HCT116 (cell line): ENCODE measurements around the gene NPAP1. TPM values are rescaled to one million over a fixed set of nuclear protein-coding genes. Genes with fewer than 3 reads are reported as not detected.

Experiments used
- ATAC-seq: fragments of 200-7000 bp; cut with Tn5 transposase; 2 replicates; pipeline ENCODE4 v1.9.1; 2020; ENCODE audit warnings: mild to moderate bottlenecking, moderate library complexity
- BruUV-seq: library from RNA; stranded (reverse); fragments of 400-500 nt; replicated peaks from 2 replicates; lab custom pipeline; 2021; lab: Mats Ljungman, UMichigan
- CTCF ChIA-PET: fragments of 300-600 bp; sonication (Branson Sonifier 250); formaldehyde crosslinking; loops from one replicate; lab custom pipeline; 2021; ENCODE audit warnings: antibody characterized with exemption; lab: Charles Lee
- POLR2A ChIA-PET: fragments of 300-600, 350-600 bp; sonication (Branson Sonifier 250); formaldehyde crosslinking; loops from one replicate; lab custom pipeline; 2021; ENCODE audit warnings: antibody characterized with exemption; lab: Charles Lee
- RAD21 ChIA-PET, 2 experiments: fragments of 300-600 bp; sonication (Branson Sonifier 250); formaldehyde crosslinking; loops; one replicate each; lab custom pipeline; 2023; ENCODE audit warnings: low total read pairs in 2 of 2; ENCODE audit not compliant: uncharacterized antibody in 2 of 2, unreplicated experiment in 2 of 2, low non-redundant PET in 1 of 2; lab: Charles Lee
- DNase-seq: peaks from one replicate; pipeline ENCODE4 v3.0.0-alpha.2; 2010; ENCODE audit warnings: low read depth, low spot score
- H2AFZ ChIP-seq: fragments of 200-600 bp; shearing (Covaris generic), sonication (generic); 2 replicates; pipeline ENCODE4 v1.6.1; 2017; ENCODE audit warnings: low read depth, mixed run types, mixed read lengths, antibody characterized with exemption, low read length; ENCODE audit not compliant: poor library complexity, severe bottlenecking
- H3K27ac ChIP-seq: 2 replicates; pipeline ENCODE4 v1.5.1; 2012; ENCODE audit warnings: low read depth, low read length
- H3K27me3 ChIP-seq: fragments of 200-600 bp; sonication (generic); 2 replicates; pipeline ENCODE4 v1.6.1; 2016; ENCODE audit warnings: mixed run types, low read length, mixed read lengths; ENCODE audit not compliant: insufficient read depth
- H3K36me3 ChIP-seq, 2 experiments: fragments of 200-500 bp in 1 of 2; fragments of 200-600 bp in 1 of 2; sonication (Bioruptor generic) in 1 of 2; sonication (generic) in 1 of 2; 2 replicates each; pipeline versions ENCODE4 v1.5.1 to v1.6.1; 2014 to 2016; ENCODE audit warnings: low read length in 2 of 2, inconsistent platforms in 1 of 2, mixed read lengths in 1 of 2, mixed run types in 1 of 2; ENCODE audit not compliant: insufficient read depth in 2 of 2, control insufficient read depth in 1 of 2
- H3K4me1 ChIP-seq, 2 experiments: fragments of 200-600 bp in 1 of 2; sonication (generic) in 1 of 2; 2 replicates each; pipeline versions ENCODE4 v1.5.1 to v1.6.1; 2012 to 2017; ENCODE audit warnings: low read length in 2 of 2, inconsistent platforms in 1 of 2, mild to moderate bottlenecking in 1 of 2, mixed read lengths in 1 of 2, mixed run types in 1 of 2, moderate library complexity in 1 of 2; ENCODE audit not compliant: insufficient read depth in 2 of 2, control insufficient read depth in 1 of 2
- H3K4me2 ChIP-seq: fragments of 200-600 bp; sonication (generic); 2 replicates; pipeline ENCODE4 v1.6.1; 2017; ENCODE audit warnings: mixed run types, low read length, mixed read lengths
- H3K4me3 ChIP-seq, 2 experiments: fragments of 200-600 bp in 1 of 2; sonication (generic) in 1 of 2; replicated peaks in 1 of 2; 2 replicates each; pipeline ENCODE4 v1.5.1; 2011 to 2016; ENCODE audit warnings: low read length in 2 of 2, control low read depth in 1 of 2, low read depth in 1 of 2, mild to moderate bottlenecking in 1 of 2, mixed read lengths in 1 of 2, mixed run types in 1 of 2
- H3K79me2 ChIP-seq: fragments of 200-600 bp; sonication (generic); 2 replicates; pipeline ENCODE4 v1.6.1; 2017; ENCODE audit warnings: mild to moderate bottlenecking, mixed run types, low read length, moderate library complexity, mixed read lengths; ENCODE audit not compliant: insufficient read depth
- H3K9ac ChIP-seq: fragments of 200-600 bp; sonication (generic); 2 replicates; pipeline ENCODE4 v1.6.1; 2016; ENCODE audit warnings: low read length, mixed read lengths
- H3K9me2 ChIP-seq: fragments of 200-600 bp; sonication (generic), shearing (Covaris generic); 2 replicates; pipeline ENCODE4 v1.6.1; 2017; ENCODE audit warnings: mixed run types, mild to moderate bottlenecking, moderate library complexity; ENCODE audit not compliant: insufficient read depth
- H3K9me3 ChIP-seq, 2 experiments: fragments of 200-500 bp in 1 of 2; fragments of 200-600 bp in 1 of 2; sonication (Bioruptor generic) in 1 of 2; sonication (generic) in 1 of 2; 2 replicates each; pipeline ENCODE4 v1.6.1; 2014 to 2017; ENCODE audit warnings: low read length in 2 of 2, mixed read lengths in 2 of 2, inconsistent platforms in 1 of 2, low read depth in 1 of 2, mild to moderate bottlenecking in 1 of 2, mixed run types in 1 of 2, moderate library complexity in 1 of 2; ENCODE audit not compliant: control insufficient read depth in 1 of 2, insufficient read depth in 1 of 2
- H4K20me1 ChIP-seq: fragments of 200-600 bp; sonication (generic), shearing (Covaris generic); 2 replicates; pipeline ENCODE4 v1.6.1; 2017; ENCODE audit warnings: mixed run types, mild to moderate bottlenecking, moderate library complexity; ENCODE audit not compliant: insufficient read depth
- ATF3 ChIP-seq: IDR thresholded peaks from 2 replicates; pipeline ENCODE4 v1.6.1; 2012
- CEBPB ChIP-seq: IDR thresholded peaks from 2 replicates; pipeline ENCODE4 v1.6.1; 2012; ENCODE audit warnings: low read depth
- CTCF ChIP-seq, 3 experiments: fragments of 200-600 bp in 1 of 3; sonication (generic) in 1 of 3; IDR thresholded peaks in 2 of 3; conservative IDR thresholded peaks in 1 of 3; 2 replicates each; pipeline ENCODE4 v1.5.1; 2012 to 2017; ENCODE audit warnings: low read depth in 2 of 3, low read length in 2 of 3, antibody characterized with exemption in 1 of 3, borderline replicate concordance in 1 of 3, control low read depth in 1 of 3, mild to moderate bottlenecking in 1 of 3, mixed read lengths in 1 of 3, mixed run types in 1 of 3, moderate library complexity in 1 of 3; ENCODE audit not compliant: insufficient read depth in 1 of 3
- EZH2 ChIP-seq: fragments of 200-600 bp; sonication (generic); IDR thresholded peaks from 2 replicates; pipeline ENCODE4 v1.6.1; 2017; ENCODE audit warnings: antibody characterized with exemption, mixed run types
- FOSL1 ChIP-seq: IDR thresholded peaks from 2 replicates; pipeline ENCODE4 v1.6.1; 2012; ENCODE audit warnings: low read depth
- JUND ChIP-seq: IDR thresholded peaks from 2 replicates; pipeline ENCODE4 v1.6.1; 2012
- MAX ChIP-seq: IDR thresholded peaks from 2 replicates; pipeline ENCODE4 v1.6.1; 2012
- POLR2A ChIP-seq: IDR thresholded peaks from 2 replicates; pipeline ENCODE4 v1.7.0; 2011; ENCODE audit warnings: borderline replicate concordance; ENCODE audit not compliant: insufficient read depth, insufficient read length; ENCODE audit errors: extremely low read depth
- POLR2AphosphoS5 ChIP-seq: IDR thresholded peaks from 2 replicates; pipeline ENCODE4 v1.6.1; 2011; ENCODE audit warnings: mild to moderate bottlenecking, low read depth, low read length, moderate library complexity
- RAD21 ChIP-seq: IDR thresholded peaks from 2 replicates; pipeline ENCODE4 v1.6.1; 2012; ENCODE audit warnings: low read depth, mild to moderate bottlenecking
- REST ChIP-seq: IDR thresholded peaks from 2 replicates; pipeline ENCODE4 v1.6.1; 2012; ENCODE audit warnings: low read depth
- TCF7L2 ChIP-seq: IDR thresholded peaks from 2 replicates; pipeline ENCODE4 v1.7.0; 2011; ENCODE audit warnings: borderline replicate concordance, inconsistent platforms; ENCODE audit not compliant: insufficient read depth, insufficient read length; ENCODE audit errors: extremely low read depth
- YY1 ChIP-seq: IDR thresholded peaks from 2 replicates; pipeline ENCODE4 v1.6.1; 2011; ENCODE audit warnings: low read length, low read depth, moderate library complexity, mild to moderate bottlenecking; ENCODE audit not compliant: insufficient replicate concordance; ENCODE audit errors: extremely low read depth
- ZBTB33 ChIP-seq: IDR thresholded peaks from 2 replicates; pipeline ENCODE4 v1.6.1; 2011; ENCODE audit warnings: mild to moderate bottlenecking, low read length, moderate library complexity; ENCODE audit not compliant: insufficient replicate concordance; ENCODE audit errors: extremely low read depth
- ZFX ChIP-seq: fragments of 450-650 bp; IDR thresholded peaks from 2 replicates; pipeline ENCODE4 v1.6.1; 2017
- ZNF274 ChIP-seq: fragments of 200-500 bp; sonication (Bioruptor generic); IDR thresholded peaks from 2 replicates; pipeline ENCODE4 v1.6.1; 2014; ENCODE audit warnings: mild to moderate bottlenecking, low read depth, low read length, inconsistent platforms
- intact Hi-C: fragments of 100-400 bp; cut with micrococcal nuclease; formaldehyde crosslinking; loops from 2 replicates; pipeline ENCODE4 v1.10.0; 2022
- total RNA-seq: library from RNA; stranded (reverse); gene quantifications from one replicate; pipeline ENCODE4 v1.2.1, GENCODE V29; 2021; ENCODE audit not compliant: unreplicated experiment

NPAP1 gene
- total RNA-seq, 1 experiment from 2014 or later: not detected

GRCh38 chr15:24684313-24684712 is 8.7 kb downstream of the NPAP1 start:
- Histone ChIP-seq H3K4me2 (no peak overlapping the region), H3K9ac (no peak overlapping the region), H2AFZ (no peak overlapping the region), H3K36me3 (no peaks in the 10 kb centered on the region), H3K27ac (no peak overlapping the region), H3K4me1 (no peaks in the 10 kb centered on the region), H4K20me1 (no peaks in the 10 kb centered on the region), H3K27me3 (no peaks in the 10 kb centered on the region), H3K4me3 (no peak overlapping the region), H3K79me2 (no peaks in the 10 kb centered on the region), H3K9me3 (peaks cover 10 to 24% of the 10 kb centered on the region in 2 experiments; a peak in 2 of 4 replicates), H3K9me2 (no peaks in the 10 kb centered on the region)
- ChIA-PET CTCF (no interaction called here), POLR2A (no interaction called here), RAD21 (no interaction called here)
- TF ChIP-seq CEBPB (no peak), ATF3 (no peak), JUND (no peak), RAD21 (no peak), MAX (no peak), ZBTB33 (no peak), TCF7L2 (no peak), POLR2A (no peak), FOSL1 (no peak), EZH2 (no peak), REST (no peak), POLR2AphosphoS5 (no peak), ZNF274 (no peak), CTCF (IDR thresholded peaks at IDR 0.05 in 2 of 3, conservative IDR thresholded peaks at IDR 0.05 in 1 of 3; ENCODE audit: borderline replicate concordance in 1 of 3, insufficient read depth in 1 of 3, low read depth in 2 of 3, low read length in 2 of 3) (no peak), ZFX (no peak), YY1 (no peak)
- ATAC-seq (no peak), DNase-seq (no peak)
- no TSS peak for BruUV-seq
- intact Hi-C loops: no loop called here
